Measurements from ENCODE around the gene SLC10A3.

SLC10A3 gene

GRCh38 chrX:154463611-154464220, 26.7 kb downstream of the SLC10A3 start:
- no peak for DNase-seq

- no peak for DNase-seq
These were observed 28.0 kb downstream of the SLC10A3 start for GRCh38 chrX:154462396-154462795.

GRCh38 chrX:154460326-154460725, 30.1 kb downstream of the SLC10A3 start:
- DNase-seq, result peak; percentile 52

- peak; percentile 65 for DNase-seq
These were observed 30.6 kb downstream of the SLC10A3 start for GRCh38 chrX:154459832-154460231.

- DNase-seq, result peak; percentile 66
These were observed 31.3 kb downstream of the SLC10A3 start for GRCh38 chrX:154458954-154459778.

GRCh38 chrX:154458116-154458953, 32.1 kb downstream of the SLC10A3 start, which contains the start of gene PLXNA3:
Gene PLXNA3 (plus strand): TSS chrX:154458281. CDS start chrX:154460184, 1,903 bp downstream.
- no peak for DNase-seq

- peak; percentile 11 for DNase-seq
These were observed 32.8 kb downstream of the SLC10A3 start for GRCh38 chrX:154457491-154458115.

- no peak for DNase-seq
These were observed 37.6 kb downstream of the SLC10A3 start for GRCh38 chrX:154452823-154453222.

GRCh38 chrX:154450312-154450711, 40.1 kb downstream of the SLC10A3 start:
- DNase-seq, result no peak

GRCh38 chrX:154449618-154450017, 40.8 kb downstream of the SLC10A3 start:
- no peak for DNase-seq

GRCh38 chrX:154448484-154448883, 41.9 kb downstream of the SLC10A3 start:
- no peak for DNase-seq

GRCh38 chrX:154446430-154446829, 44.0 kb downstream of the SLC10A3 start:
- no peak for DNase-seq

GRCh38 chrX:154445776-154446175, 44.7 kb downstream of the SLC10A3 start:
- DNase-seq, result no peak

- no peak for DNase-seq
These were observed 45.6 kb downstream of the SLC10A3 start for GRCh38 chrX:154444755-154445246.

- DNase-seq, result peak; percentile 21
These were observed 46.3 kb downstream of the SLC10A3 start, which contains the start of gene FAM50A for GRCh38 chrX:154443992-154444754. Gene FAM50A (plus strand): TSS chrX:154444141. CDS start chrX:154444236, 95 bp downstream.

- DNase-seq, result no peak
These were observed 46.9 kb downstream of the SLC10A3 start for GRCh38 chrX:154443479-154443910.

GRCh38 chrX:154441984-154442707, 48.3 kb downstream of the SLC10A3 start:
- DNase-seq, result no peak

GRCh38 chrX:154441564-154441963, 48.9 kb downstream of the SLC10A3 start:
- no peak for DNase-seq

- no peak for DNase-seq
These were observed 49.6 kb downstream of the SLC10A3 start for GRCh38 chrX:154440623-154441357.

- DNase-seq, result no peak
These were observed 50.6 kb downstream of the SLC10A3 start for GRCh38 chrX:154439841-154440240.
